ENCODE measurements around the gene IL1A.

The IL1A gene

DNA sequence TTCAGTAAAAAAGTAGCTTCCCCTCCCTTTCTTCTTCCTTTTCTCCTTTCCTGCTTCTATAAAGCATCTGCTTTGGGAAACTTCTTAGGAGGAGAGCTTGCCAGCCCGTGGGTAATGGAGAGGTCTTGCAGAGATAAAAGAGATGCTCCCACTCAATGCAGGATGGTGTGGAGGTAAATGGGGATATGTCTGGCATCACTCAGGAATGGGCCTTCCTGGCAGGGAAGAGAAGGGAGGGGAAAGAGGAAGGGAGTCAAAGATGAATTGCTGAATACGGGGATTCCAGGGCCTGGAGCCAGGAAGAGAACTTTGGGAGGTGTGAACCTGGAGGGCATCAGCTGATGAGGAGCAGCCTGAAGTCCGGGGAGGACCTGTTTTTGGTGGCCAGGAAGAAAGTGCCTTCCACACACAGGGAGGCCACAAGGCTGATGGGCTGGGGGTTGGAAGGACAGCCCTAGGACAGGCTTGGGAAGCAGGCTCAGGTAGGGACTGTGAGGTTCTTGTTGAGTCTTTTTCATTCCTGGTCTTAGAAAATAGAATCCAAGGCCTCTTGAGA is 27.1 kb upstream of the IL1A start:
- TF ChIP-seq, protein P1, sequence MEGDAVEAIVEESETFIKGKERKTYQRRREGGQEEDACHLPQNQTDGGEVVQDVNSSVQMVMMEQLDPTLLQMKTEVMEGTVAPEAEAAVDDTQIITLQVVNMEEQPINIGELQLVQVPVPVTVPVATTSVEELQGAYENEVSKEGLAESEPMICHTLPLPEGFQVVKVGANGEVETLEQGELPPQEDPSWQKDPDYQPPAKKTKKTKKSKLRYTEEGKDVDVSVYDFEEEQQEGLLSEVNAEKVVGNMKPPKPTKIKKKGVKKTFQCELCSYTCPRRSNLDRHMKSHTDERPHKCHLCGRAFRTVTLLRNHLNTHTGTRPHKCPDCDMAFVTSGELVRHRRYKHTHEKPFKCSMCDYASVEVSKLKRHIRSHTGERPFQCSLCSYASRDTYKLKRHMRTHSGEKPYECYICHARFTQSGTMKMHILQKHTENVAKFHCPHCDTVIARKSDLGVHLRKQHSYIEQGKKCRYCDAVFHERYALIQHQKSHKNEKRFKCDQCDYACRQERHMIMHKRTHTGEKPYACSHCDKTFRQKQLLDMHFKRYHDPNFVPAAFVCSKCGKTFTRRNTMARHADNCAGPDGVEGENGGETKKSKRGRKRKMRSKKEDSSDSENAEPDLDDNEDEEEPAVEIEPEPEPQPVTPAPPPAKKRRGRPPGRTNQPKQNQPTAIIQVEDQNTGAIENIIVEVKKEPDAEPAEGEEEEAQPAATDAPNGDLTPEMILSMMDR (conservative IDR thresholded peaks at IDR 0.05; ENCODE audit: low read depth, low read length): no peak
- H3K4me2 ChIP-seq: no peak overlapping the region
- no peaks in the 10 kb centered on the region for H4K20me1 ChIP-seq (ENCODE audit: insufficient read depth)
- H3K36me3 ChIP-seq (ENCODE audit: insufficient read depth): no peaks in the 10 kb centered on the region
- no peaks in the 10 kb centered on the region for H3K79me2 ChIP-seq (ENCODE audit: insufficient read depth, low read depth)
- H2AFZ ChIP-seq (ENCODE audit: low read depth): no peak overlapping the region
- no peak overlapping the region for H3K27ac ChIP-seq
- no peak overlapping the region for H3K4me3 ChIP-seq (IDR thresholded peaks at IDR 0.05; ENCODE audit: insufficient read depth, low read depth, low read length)
- H3K4me1 ChIP-seq (ENCODE audit: low read depth, poor library complexity, severe bottlenecking): no peaks in the 10 kb centered on the region
- no peaks in the 10 kb centered on the region for H3K27me3 ChIP-seq (ENCODE audit: insufficient read depth, low read depth)
- H3K9ac ChIP-seq: no peak overlapping the region

DNA sequence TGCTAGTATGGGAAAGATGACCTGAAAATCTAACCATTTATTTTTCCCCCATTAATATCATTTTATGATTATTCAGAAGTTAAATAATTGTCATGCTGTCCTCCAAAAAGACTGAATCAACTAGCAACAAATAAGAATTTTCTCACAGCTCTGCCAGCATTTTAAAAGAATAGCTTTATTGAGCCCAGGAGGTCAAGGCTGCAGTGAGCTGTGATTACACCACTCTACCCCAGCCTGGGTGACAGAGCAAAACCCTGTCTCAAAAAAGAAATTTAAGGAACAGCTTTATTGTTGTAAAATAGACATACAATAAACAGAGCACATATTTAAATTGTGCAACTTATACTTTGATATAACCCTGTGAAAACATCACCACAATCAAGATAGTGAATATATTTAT is 24.8 kb upstream of the IL1A start:
- Histone ChIP-seq H2AFZ (ENCODE audit: low read depth) (no peak overlapping the region), H3K36me3 (ENCODE audit: insufficient read depth) (no peaks in the 10 kb centered on the region), H3K9ac (no peak overlapping the region), H3K4me3 (IDR thresholded peaks at IDR 0.05; ENCODE audit: insufficient read depth, low read depth, low read length) (no peak overlapping the region), H3K4me2 (no peak overlapping the region), H3K4me1 (ENCODE audit: low read depth, poor library complexity, severe bottlenecking) (no peaks in the 10 kb centered on the region), H3K27me3 (ENCODE audit: insufficient read depth, low read depth) (no peaks in the 10 kb centered on the region), H3K79me2 (ENCODE audit: insufficient read depth, low read depth) (no peaks in the 10 kb centered on the region), H3K27ac (no peak overlapping the region), H4K20me1 (ENCODE audit: insufficient read depth) (no peaks in the 10 kb centered on the region)
- TF ChIP-seq, protein P1 (conservative IDR thresholded peaks at IDR 0.05; ENCODE audit: low read depth, low read length): no peak

DNA sequence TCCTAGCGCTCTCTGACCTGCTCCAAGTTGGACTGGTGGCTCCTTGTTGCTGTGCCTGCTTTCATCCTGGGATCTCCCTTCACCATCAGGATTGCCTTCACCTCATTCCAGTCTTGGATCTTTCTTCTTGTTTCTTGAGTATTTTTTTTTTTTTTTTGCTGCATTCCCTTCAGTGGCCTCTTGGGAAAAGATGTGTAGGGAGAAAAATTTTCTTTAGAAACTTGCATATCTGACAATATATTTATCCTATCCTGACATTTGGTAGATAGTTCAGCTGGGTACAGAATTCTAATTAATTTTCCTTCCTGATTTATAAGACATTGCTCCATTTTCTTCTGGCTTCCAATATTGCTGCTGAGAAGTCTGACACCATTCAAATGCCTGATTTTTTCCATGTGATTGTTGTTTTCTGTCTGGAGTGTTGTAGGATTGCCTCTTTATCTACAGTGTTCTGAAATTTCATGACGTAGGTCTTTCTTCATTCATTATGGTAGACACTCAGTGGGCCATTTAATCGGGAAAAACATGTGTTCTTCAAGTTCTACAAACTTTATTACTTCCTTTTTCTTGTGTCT is 23.0 kb upstream of the IL1A start:
- no peak overlapping the region for H3K9ac ChIP-seq
- H3K79me2 ChIP-seq (ENCODE audit: insufficient read depth, low read depth): no peaks in the 10 kb centered on the region
- TF ChIP-seq, protein P1 (conservative IDR thresholded peaks at IDR 0.05; ENCODE audit: low read depth, low read length): no peak
- no peak overlapping the region for H3K4me3 ChIP-seq (IDR thresholded peaks at IDR 0.05; ENCODE audit: insufficient read depth, low read depth, low read length)
- no peaks in the 10 kb centered on the region for H3K4me1 ChIP-seq (ENCODE audit: low read depth, poor library complexity, severe bottlenecking)
- H3K4me2 ChIP-seq: no peak overlapping the region
- no peak overlapping the region for H3K27ac ChIP-seq
- no peaks in the 10 kb centered on the region for H3K27me3 ChIP-seq (ENCODE audit: insufficient read depth, low read depth)
- no peaks in the 10 kb centered on the region for H4K20me1 ChIP-seq (ENCODE audit: insufficient read depth)
- no peaks in the 10 kb centered on the region for H3K36me3 ChIP-seq (ENCODE audit: insufficient read depth)
- no peak overlapping the region for H2AFZ ChIP-seq (ENCODE audit: low read depth)

DNA sequence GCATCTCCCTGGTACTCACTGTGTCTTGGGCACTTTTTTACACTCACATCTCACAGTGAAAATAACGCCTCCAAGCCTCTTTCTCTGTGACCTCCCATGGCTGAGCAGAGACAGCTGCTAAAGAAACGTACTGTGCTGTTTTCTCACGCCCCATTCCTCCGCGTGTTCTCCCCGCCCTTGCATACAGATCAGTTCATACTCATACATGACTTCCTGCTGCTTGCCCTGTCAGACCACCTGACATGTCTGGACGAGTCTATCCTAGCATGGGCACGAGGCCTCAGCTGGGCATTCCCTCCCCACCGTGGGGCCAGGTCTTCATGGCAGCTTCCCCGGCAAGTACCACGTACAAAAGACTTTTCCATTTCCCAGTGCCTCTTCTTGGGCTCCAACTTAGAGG is 21.2 kb upstream of the IL1A start:
- H3K4me3 ChIP-seq (IDR thresholded peaks at IDR 0.05; ENCODE audit: insufficient read depth, low read depth, low read length): no peak overlapping the region
- no peak overlapping the region for H3K4me2 ChIP-seq
- no peak overlapping the region for H3K27ac ChIP-seq
- no peaks in the 10 kb centered on the region for H3K79me2 ChIP-seq (ENCODE audit: insufficient read depth, low read depth)
- H3K4me1 ChIP-seq (ENCODE audit: low read depth, poor library complexity, severe bottlenecking): no peaks in the 10 kb centered on the region
- no peaks in the 10 kb centered on the region for H3K36me3 ChIP-seq (ENCODE audit: insufficient read depth)
- no peaks in the 10 kb centered on the region for H3K27me3 ChIP-seq (ENCODE audit: insufficient read depth, low read depth)
- H3K9ac ChIP-seq: no peak overlapping the region
- TF ChIP-seq, protein P1 (conservative IDR thresholded peaks at IDR 0.05; ENCODE audit: low read depth, low read length): no peak
- no peak overlapping the region for H2AFZ ChIP-seq (ENCODE audit: low read depth)
- H4K20me1 ChIP-seq (ENCODE audit: insufficient read depth): no peaks in the 10 kb centered on the region
